Right renal cortex interstitium (tissue), 3 donors: ENCODE results near the gene TNFRSF1B. TPM values are rescaled to one million over a fixed set of nuclear protein-coding genes. Genes with fewer than 3 reads are reported as not detected.

Experiments
- DNase-seq, 3 donors: peaks; one replicate each; pipeline ENCODE4 v3.0.0-alpha.2; 2013; ENCODE audit warnings: low read depth in 3 of 3, low spot score in 2 of 3
- polyA plus RNA-seq, 3 donors: library from polyadenylated mRNA; unstranded; fragments of 120-200 nt; gene quantifications; one replicate each; pipeline ENCODE4 v1.2.1, GENCODE V29; 2013; ENCODE audit not compliant: insufficient read length in 3 of 3

TNFRSF1B gene
- polyA plus RNA-seq, 3 donors, result 5.1 to 7.0 (median 6.3) TPM

DNA sequence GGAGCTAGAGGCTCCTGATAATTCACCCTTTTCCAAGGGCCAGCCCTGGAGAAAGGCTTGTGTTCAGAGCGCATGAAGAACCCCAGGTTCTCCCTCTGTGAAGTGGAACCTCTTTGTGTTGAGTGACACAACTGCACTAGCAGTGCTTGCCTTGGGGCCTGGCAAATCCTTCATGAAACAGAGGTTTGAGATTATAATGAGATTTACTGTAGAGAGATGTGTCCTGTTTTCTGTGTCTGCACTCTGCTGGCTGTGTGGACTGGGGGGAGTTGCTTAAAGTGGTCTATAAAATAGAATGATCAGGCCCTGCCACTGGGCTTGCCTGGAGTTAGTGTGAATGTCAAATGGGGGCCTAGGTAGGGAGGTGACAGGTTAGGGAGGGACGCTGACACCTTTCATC, 11.5 kb upstream of the TNFRSF1B start:
- no peak for DNase-seq

DNA sequence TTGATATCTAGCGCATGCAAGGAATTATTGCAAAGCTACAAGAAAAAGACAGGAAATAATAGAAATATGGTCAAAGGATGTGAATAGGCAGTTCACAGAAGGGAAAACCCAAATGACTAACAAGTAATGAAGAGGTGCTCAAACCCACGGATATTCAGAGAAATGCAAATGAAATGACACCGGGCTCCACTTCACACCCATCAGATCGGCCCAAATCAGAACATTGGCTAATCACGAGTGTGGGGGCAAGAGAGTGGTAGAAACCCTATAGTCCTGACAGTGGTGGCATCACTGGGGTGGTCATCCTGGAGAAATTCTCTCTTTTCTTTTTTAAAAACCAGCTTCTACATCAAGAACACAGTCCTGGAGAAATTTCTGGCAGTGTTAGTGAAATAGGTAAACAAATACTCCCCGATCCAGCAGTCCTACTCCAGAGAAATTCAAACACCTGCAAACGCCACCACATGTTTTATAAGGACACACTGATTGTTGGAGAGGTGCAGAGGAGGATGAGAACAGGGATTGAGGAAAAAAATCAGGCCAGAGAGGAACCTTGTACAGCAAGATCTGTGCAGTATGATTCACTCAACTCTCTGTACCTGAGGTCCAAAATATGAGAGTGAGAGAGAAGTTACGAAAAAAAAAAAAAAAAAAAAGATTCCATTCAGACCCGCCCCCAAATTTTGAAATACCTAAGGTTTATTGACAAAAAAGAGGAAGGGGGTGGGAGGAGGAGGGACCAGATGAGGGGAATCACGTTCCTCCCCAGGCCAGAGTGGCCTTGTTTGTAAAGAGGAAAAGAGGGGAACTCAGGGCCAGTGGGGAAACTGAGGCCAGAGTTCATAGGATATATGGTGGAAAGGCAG, 9.2 kb upstream of the TNFRSF1B start:
- DNase-seq, result no peak

DNA sequence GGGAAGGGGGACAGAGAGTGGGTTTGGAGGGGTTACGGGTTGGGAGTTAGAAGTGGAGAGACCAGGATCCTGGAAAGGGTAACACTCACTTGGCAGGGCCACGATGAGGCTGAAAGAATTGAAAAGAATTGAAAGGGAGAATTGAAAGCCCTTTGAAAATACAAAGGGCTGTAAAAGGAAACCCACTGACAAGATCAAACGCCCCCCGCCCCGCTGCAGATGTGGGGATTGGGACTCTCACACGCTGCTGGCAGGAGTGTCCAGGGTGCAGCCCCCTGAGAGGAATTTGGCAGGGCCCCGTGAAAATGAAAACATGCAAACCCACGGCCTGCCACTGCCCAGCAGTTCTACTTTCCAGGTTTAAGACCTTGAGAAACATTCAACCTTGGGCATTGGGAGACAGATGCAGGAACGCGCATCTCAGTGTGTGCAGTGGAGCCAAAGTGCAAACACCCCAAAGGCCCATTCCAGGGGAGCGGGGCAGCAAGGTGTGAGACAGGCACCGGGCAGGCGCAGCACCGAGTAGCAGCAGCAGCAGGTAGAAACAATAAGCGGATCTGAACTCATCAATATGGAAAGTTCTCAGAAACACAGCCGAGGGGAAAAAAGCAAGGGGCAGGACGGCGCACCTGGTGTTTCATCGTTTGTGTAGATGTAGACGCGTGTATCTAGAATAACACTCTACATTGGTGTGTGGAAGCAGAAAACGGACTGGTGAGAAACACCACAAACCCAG, 8.3 kb upstream of the TNFRSF1B start:
- DNase-seq, result no peak

- no peak for DNase-seq
Observed at GRCh38 chr1:12159816-12160215, 7.0 kb upstream of the TNFRSF1B start.

GRCh38 chr1:12161324-12161661, 5.5 kb upstream of the TNFRSF1B start:
- DNase-seq, result no peak

GRCh38 chr1:12161662-12162458, 4.9 kb upstream of the TNFRSF1B start:
- DNase-seq, result no peak

GRCh38 chr1:12162459-12163137, 4.2 kb upstream of the TNFRSF1B start:
- DNase-seq, result no peak

DNA sequence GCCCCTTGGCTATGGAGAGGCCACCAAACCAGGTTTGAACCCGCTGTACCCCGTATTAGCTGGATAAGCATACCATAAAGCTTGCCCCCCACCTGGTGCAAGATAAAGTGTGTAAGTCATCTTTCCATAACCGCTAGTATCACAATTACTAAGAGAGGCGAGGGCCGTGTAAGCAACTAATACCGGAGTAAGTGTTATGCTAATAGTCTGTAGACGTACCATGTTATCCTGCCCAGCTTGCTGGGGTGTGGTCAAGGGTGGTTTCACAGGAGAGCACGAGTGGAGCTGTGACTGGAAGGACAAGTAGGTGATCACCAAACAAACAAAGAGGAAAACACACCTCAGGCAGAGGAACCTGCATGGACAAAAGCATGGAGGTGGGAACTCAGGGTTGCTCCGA, 3.6 kb upstream of the TNFRSF1B start:
- no peak for DNase-seq

GRCh38 chr1:12164210-12164609, 2.6 kb upstream of the TNFRSF1B start:
- no peak for DNase-seq

DNA sequence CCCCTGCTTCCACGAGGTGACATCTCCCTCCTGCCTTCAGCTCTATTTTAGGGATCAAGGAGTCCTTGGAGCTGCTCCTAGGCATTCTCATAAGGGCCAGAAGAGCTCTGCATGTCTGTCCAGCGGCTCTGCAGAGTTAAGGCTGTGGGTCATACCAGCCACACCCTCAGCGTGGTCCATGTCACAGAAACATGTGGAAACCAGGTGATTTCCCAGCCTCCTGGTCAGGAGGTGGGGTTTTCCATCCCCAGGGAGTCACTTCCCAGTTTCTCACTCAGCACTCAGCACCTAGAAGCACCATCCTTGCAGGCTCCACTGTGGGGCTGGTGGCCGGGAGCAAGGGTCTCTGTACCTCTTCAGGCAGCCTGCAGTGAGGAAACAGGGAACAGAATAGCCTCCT, 1.4 kb upstream of the TNFRSF1B start:
- DNase-seq, result no peak

DNA sequence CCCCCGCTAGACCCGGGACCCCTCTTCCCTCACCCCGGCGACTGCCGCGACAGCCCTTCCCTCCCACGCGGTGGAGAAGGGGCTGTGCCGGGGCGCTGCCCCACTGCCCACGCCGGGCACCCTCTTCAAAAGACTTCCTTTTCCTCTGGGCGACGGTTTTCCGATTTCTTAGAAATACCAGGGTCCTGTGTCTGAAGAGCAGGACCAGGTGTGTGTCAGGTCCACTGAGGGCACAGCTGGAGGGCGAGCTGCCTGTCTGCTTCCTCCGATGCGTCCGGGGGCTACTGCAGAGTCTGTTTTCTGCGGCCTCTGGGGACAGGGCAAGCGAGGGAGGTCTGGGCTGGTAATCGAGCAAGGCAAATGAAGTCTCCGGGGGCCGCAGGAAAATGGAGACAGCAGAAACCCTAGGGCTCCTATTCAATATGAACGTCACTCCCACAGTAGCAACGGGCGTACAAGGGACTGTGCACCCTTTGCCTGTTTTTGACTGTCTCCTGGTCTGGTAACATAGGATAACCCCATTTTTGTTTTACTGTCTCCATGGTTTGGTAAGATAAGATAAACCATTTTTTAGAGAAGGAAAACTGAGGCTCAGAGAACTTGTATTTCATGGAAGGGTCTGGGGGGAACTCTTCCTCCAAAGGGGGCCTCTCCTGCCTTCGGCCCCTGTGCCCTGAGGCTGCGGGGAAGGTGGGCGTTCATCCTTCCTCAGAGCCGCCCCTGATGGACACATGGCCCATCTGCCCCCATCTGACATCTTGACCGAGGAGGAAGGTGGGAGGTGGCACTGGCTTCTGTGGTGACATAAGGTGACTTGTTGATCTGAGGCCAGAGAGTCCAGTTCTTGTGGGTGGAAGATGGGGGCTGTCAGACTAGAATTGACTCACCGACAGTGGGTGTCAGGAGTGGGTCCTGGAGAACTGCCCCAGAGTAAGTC, 970 bp downstream of the TNFRSF1B start:
- no peak for DNase-seq

DNA sequence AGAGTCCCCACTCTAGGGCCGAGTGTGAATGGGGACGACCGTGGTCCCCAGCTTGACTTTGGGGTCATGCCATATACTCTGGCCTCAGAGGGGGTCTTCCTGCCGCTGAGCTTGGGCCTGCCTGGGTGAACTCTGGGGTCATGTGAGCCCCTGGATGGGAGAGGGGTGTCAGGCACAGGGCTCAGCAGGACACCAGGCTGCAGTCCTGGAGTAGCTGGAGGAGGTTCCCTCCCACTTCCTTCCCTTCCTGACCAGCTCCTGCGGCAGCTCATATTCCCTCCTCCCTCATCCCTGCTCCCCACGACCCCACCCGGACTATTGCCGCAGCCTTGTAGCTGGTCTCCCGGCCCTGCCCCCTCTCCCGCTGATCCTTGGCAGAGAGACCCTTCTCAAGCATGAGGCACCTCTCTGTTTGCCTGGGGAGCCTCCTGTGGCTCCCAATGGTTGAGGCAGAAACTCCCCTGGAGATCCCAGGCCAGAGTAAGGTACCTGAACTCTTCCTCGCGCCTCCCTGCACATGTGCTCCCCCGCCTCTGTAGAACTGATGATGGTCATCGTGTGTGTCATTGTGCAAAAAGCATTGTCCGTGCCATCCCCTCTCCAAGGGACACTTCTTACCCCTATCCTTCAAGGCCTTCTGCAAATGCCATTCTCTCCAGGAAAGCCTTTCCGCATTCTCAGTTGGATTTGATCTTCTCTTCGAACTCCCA, 1.8 kb downstream of the TNFRSF1B start:
- DNase-seq, result no peak

DNA sequence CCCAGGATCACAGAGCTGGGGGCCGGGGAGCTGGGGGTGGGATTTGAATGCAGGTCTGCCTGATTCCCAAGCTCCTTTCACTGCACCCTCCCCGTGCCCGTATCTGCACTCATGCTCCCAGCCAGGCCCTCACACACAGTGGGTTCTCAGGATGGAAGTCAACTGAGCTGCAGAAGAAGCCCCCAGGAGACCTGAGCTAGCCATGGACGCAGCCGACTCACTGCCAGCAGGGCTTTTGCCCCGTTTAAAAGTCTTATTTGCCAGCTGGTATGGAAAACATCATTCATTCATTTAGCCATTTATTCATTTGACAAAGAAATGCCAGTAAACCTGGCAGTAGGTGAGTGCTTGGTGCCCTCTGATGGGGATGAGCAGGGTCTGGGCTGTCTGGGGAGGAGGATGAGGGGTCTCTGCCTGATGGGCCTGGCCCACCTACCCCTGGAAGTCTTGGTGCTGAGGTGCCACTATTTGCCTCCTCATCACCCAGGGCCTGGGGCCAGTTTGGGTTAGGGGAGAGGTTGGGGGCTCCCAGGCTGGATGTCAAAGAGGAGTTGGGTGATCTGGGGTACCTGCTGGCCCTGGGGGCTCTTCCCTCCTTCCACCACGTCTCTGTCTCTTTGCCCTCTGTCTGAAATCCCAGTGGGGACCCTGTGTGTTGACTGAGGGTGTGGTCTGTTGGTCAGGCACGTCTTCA, 2.8 kb downstream of the TNFRSF1B start:
- no peak for DNase-seq

DNA sequence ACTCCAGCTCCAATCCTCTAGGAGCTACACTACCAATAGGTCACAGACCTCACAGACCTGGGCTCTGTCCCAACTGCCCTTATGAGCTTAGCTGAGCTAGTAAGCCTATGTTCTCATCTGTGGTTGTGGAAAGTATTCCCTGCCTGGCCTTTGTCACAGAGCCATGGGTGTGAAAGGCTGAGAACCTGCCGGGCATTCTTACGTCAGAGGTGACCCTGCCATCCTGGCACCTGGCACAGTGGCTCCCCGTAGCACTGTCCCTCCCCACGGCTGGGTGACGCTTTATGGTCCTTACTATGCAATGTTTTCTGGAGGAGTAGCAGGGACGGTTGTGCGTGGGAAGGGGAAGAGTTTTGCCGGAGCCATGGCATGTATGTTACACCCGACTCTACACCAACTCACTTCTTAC, 3.5 kb downstream of the TNFRSF1B start:
- no peak for DNase-seq

GRCh38 chr1:12171206-12172041, 4.6 kb downstream of the TNFRSF1B start:
- no peak for DNase-seq

GRCh38 chr1:12172042-12172851, 5.5 kb downstream of the TNFRSF1B start:
- no peak for DNase-seq

GRCh38 chr1:12173041-12173509, 6.3 kb downstream of the TNFRSF1B start:
- DNase-seq, result no peak
